ENCODE measurements around the gene KPNA4. TPM values are rescaled to one million over a fixed set of nuclear protein-coding genes. Genes with fewer than 3 reads are reported as not detected.
"Not testable (repeated sequence)": the region's sequence is repeated elsewhere in the genome, so short reads cannot be mapped to it uniquely, and the experiment has no call there.

Gene KPNA4
- total RNA-seq, 1 experiment from 2014 or later = 127 TPM

GRCh38 chr3:160574636-160575035, 9.3 kb upstream of the KPNA4 start:
- intact Hi-C loops (cut with micrococcal nuclease) = loop anchor here (5.0 kb wide), 1 partner anchor 368 kb away; no protein-coding TSS in a partner anchor
- no peak for DNase-seq (ENCODE audit: unreplicated experiment)
- no peaks in the 10 kb centered on the region for H3K27me3 Mint-ChIP-seq (ENCODE audit: insufficient read depth, unreplicated experiment)
- no peak overlapping the region for H3K4me3 Mint-ChIP-seq (ENCODE audit: unreplicated experiment)
- H3K9me3 Mint-ChIP-seq (ENCODE audit: unreplicated experiment) = no peaks in the 10 kb centered on the region
- no peaks in the 10 kb centered on the region for H3K4me1 Mint-ChIP-seq (ENCODE audit: insufficient read depth, unreplicated experiment)
- no peaks in the 10 kb centered on the region for H3K36me3 Mint-ChIP-seq (ENCODE audit: insufficient read depth, unreplicated experiment)
- no peak for TF ChIP-seq CTCF (IDR thresholded peaks at IDR 0.05; ENCODE audit: unreplicated experiment)
- CTCF ChIA-PET = interaction anchor here (1.0 kb wide), 1 partner anchor 32 kb away, joined by 3 read pairs; no protein-coding TSS in a partner anchor
- BruUV-seq (replicated peaks) = no TSS peak
- POLR2A ChIA-PET = interaction anchor here (0.6 kb wide), 1 partner anchor 116 kb away, joined by 3 read pairs; no protein-coding TSS in a partner anchor
- H3K27ac Mint-ChIP-seq (ENCODE audit: low read depth, unreplicated experiment) = no peak overlapping the region

DNA sequence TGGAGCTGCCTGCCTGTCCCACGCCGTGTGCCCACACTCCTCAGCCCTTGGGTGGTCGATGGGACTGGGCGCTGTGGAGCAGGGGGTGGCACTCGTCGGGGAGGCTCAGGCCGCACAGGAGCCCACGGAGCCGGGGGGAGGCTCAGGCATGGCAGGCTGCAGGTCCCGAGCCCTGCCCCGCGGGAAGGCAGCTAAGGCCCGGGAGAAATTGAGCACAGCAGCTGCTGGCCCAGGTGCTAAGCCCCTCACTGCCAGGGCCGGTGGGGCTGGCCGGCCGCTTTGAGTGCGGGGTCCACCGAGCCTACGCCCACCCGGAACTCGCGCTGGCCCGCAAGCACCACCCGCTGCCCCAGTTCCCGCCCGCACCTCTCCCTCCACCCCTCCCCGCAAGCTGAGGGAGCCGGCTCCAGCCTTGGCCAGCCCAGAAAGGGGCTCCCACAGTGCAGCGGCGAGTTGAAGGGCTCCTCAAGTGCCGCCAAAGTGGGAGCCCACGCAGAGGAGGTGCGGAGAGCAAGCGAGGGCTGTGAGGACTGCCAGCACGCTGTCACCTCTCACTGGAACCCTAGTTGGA, 8.7 kb upstream of the KPNA4 start:
- H3K4me1 Mint-ChIP-seq (ENCODE audit: insufficient read depth, unreplicated experiment); H3K36me3 Mint-ChIP-seq (ENCODE audit: insufficient read depth, unreplicated experiment); H3K27ac Mint-ChIP-seq (ENCODE audit: low read depth, unreplicated experiment); H3K27me3 Mint-ChIP-seq (ENCODE audit: insufficient read depth, unreplicated experiment); H3K9me3 Mint-ChIP-seq (ENCODE audit: unreplicated experiment); DNase-seq (ENCODE audit: unreplicated experiment); intact Hi-C loops (cut with micrococcal nuclease); H3K4me3 Mint-ChIP-seq (ENCODE audit: unreplicated experiment); BruUV-seq (replicated peaks): not testable (repeated sequence)
- CTCF ChIA-PET = interaction anchor here (1.0 kb wide), 2 partner anchors 32 to 112 kb away, joined by 3 read pairs; no protein-coding TSS in a partner anchor
- POLR2A ChIA-PET = interaction anchor here (0.6 kb wide), 1 partner anchor 116 kb away, joined by 3 read pairs; no protein-coding TSS in a partner anchor

- no peak for DNase-seq (ENCODE audit: unreplicated experiment)
- Mint-ChIP-seq H3K36me3 (ENCODE audit: insufficient read depth, unreplicated experiment) (no peaks in the 10 kb centered on the region), H3K27me3 (ENCODE audit: insufficient read depth, unreplicated experiment) (no peaks in the 10 kb centered on the region), H3K4me1 (ENCODE audit: insufficient read depth, unreplicated experiment) (peaks cover 10% of the 10 kb centered on the region), H3K4me3 (ENCODE audit: unreplicated experiment) (no peak overlapping the region), H3K9me3 (ENCODE audit: unreplicated experiment) (no peaks in the 10 kb centered on the region), H3K27ac (ENCODE audit: low read depth, unreplicated experiment) (no peak overlapping the region)
- ChIA-PET POLR2A (interaction anchor here (0.6 to 8.9 kb wide), 3 partner anchors 97 to 185 kb away, joined by 3 to 124 read pairs (median 4); partner anchors contain the start of gene ARL14), CTCF (interaction anchor here (0.6 kb wide), 1 partner anchor 109 kb away, joined by 3 read pairs; no protein-coding TSS in a partner anchor)
- intact Hi-C loops (cut with micrococcal nuclease) = loop anchor here (5.0 kb wide), 2 partner anchors 107 to 852 kb away; partner anchors contain the start of gene ARL14
- BruUV-seq (replicated peaks) = no TSS peak
- TF ChIP-seq CTCF (IDR thresholded peaks at IDR 0.05; ENCODE audit: unreplicated experiment) = no peak
Measured at GRCh38 chr3:160569894-160570652, 4.7 kb upstream of the KPNA4 start.

GRCh38 chr3:160568989-160569388, 3.6 kb upstream of the KPNA4 start:
- peaks cover 10% of the 10 kb centered on the region for H3K4me1 Mint-ChIP-seq (ENCODE audit: insufficient read depth, unreplicated experiment)
- H3K4me3 Mint-ChIP-seq (ENCODE audit: unreplicated experiment) = no peak overlapping the region
- BruUV-seq (replicated peaks) = no TSS peak
- intact Hi-C loops (cut with micrococcal nuclease) = loop anchor here (5.0 kb wide), 2 partner anchors 108 to 853 kb away; partner anchors contain the start of gene ARL14
- CTCF ChIA-PET = interaction anchor here (0.6 to 0.8 kb wide), 2 partner anchors 125 to 1788 kb away, joined by 3 read pairs; no protein-coding TSS in a partner anchor
- POLR2A ChIA-PET = interaction anchor here (0.5 to 8.9 kb wide), 8 partner anchors 98 to 752 kb away, joined by 3 to 124 read pairs (median 4); partner anchors contain the start of genes ARL14 and NMD3
- H3K9me3 Mint-ChIP-seq (ENCODE audit: unreplicated experiment) = no peaks in the 10 kb centered on the region
- DNase-seq (ENCODE audit: unreplicated experiment) = no peak
- H3K36me3 Mint-ChIP-seq (ENCODE audit: insufficient read depth, unreplicated experiment) = no peaks in the 10 kb centered on the region
- no peaks in the 10 kb centered on the region for H3K27me3 Mint-ChIP-seq (ENCODE audit: insufficient read depth, unreplicated experiment)
- no peak for TF ChIP-seq CTCF (IDR thresholded peaks at IDR 0.05; ENCODE audit: unreplicated experiment)
- no peak overlapping the region for H3K27ac Mint-ChIP-seq (ENCODE audit: low read depth, unreplicated experiment)

Data from MCF 10A (cell line).